GM23338 (cell line): ENCODE results near the gene PTBP2. TPM values are rescaled to one million over a fixed set of nuclear protein-coding genes. Genes with fewer than 3 reads are reported as not detected.

Experiments
- ATAC-seq: fragments of 200-7000 bp; cut with Tn5 transposase; 3 replicates; pipeline ENCODE4 v1.9.1; 2020
- DNase-seq: peaks from one replicate; pipeline ENCODE4 v3.0.0-alpha.2; 2015; ENCODE audit warnings: low spot score
- H2AFZ ChIP-seq: fragments of 200-600 bp; sonication (generic); 2 replicates; pipeline ENCODE4 v1.8.0; 2016; ENCODE audit warnings: antibody characterized with exemption, mild to moderate bottlenecking, moderate library complexity
- H3F3A ChIP-seq: fragments of 200-600 bp; sonication (generic); replicated peaks from 2 replicates; pipeline ENCODE4 v1.8.0; 2017; ENCODE audit warnings: antibody characterized with exemption, mixed run types, low read depth
- H3K27ac ChIP-seq: fragments of 200-600 bp; sonication (generic); 2 replicates; pipeline ENCODE4 v1.6.1; 2016; ENCODE audit warnings: low read depth
- H3K27me3 ChIP-seq: fragments of 200-600 bp; sonication (generic); 2 replicates; pipeline ENCODE4 v1.8.0; 2016; ENCODE audit warnings: mild to moderate bottlenecking, mixed run types, moderate library complexity; ENCODE audit not compliant: insufficient read depth
- H3K36me3 ChIP-seq: fragments of 200-600 bp; sonication (generic); 2 replicates; pipeline ENCODE4 v1.8.0; 2016; ENCODE audit warnings: mild to moderate bottlenecking; ENCODE audit not compliant: insufficient read depth
- H3K4me1 ChIP-seq: fragments of 200-600 bp; sonication (generic); 2 replicates; pipeline ENCODE4 v1.8.0; 2016; ENCODE audit warnings: mild to moderate bottlenecking, moderate library complexity; ENCODE audit not compliant: insufficient read depth
- H3K4me2 ChIP-seq: fragments of 200-600 bp; sonication (generic); 2 replicates; pipeline ENCODE4 v1.7.1; 2017; ENCODE audit warnings: mixed run types
- H3K4me3 ChIP-seq: fragments of 200-600 bp; sonication (generic); 2 replicates; pipeline ENCODE4 v1.6.1; 2016; ENCODE audit warnings: mixed run types
- H3K79me2 ChIP-seq: fragments of 200-600 bp; sonication (generic); replicated peaks from 2 replicates; pipeline ENCODE4 v1.8.0; 2017; ENCODE audit warnings: mild to moderate bottlenecking; ENCODE audit not compliant: insufficient read depth
- H3K9me2 ChIP-seq: fragments of 200-600 bp; sonication (generic); 2 replicates; pipeline ENCODE4 v1.8.0; 2017; ENCODE audit not compliant: insufficient read depth
- H4K20me1 ChIP-seq: fragments of 200-600 bp; sonication (generic); replicated peaks from 2 replicates; pipeline ENCODE4 v1.8.0; 2017; ENCODE audit warnings: mild to moderate bottlenecking; ENCODE audit not compliant: insufficient read depth
- H3K27ac Mint-ChIP-seq: 2 replicates; pipeline ENCODE4 v1.8.0; 2020; ENCODE audit warnings: inconsistent platforms, mild to moderate bottlenecking, moderate library complexity, mixed read lengths
- H3K27me3 Mint-ChIP-seq: 3 replicates; pipeline ENCODE4 v1.8.0; 2022; ENCODE audit warnings: low read depth, mild to moderate bottlenecking, moderate library complexity, mixed read lengths, inconsistent platforms; ENCODE audit not compliant: insufficient read depth, poor library complexity
- H3K36me3 Mint-ChIP-seq: 3 replicates; pipeline ENCODE4 v1.8.0; 2021; ENCODE audit warnings: low read depth, mild to moderate bottlenecking, inconsistent platforms, moderate library complexity, mixed read lengths
- H3K4me1 Mint-ChIP-seq: 3 replicates; pipeline ENCODE4 v1.8.0; 2020; ENCODE audit warnings: mild to moderate bottlenecking, inconsistent platforms, mixed read lengths
- H3K4me3 Mint-ChIP-seq: 3 replicates; pipeline ENCODE4 v1.8.0; 2021; ENCODE audit warnings: moderate library complexity, mild to moderate bottlenecking, inconsistent platforms, mixed read lengths
- H3K9me3 Mint-ChIP-seq: 3 replicates; pipeline ENCODE4 v1.8.0; 2020; ENCODE audit warnings: moderate library complexity, mild to moderate bottlenecking, inconsistent platforms, mixed read lengths
- JUNB ChIP-seq: IDR thresholded peaks from one replicate; pipeline ENCODE4 v1.6.1; 2016; ENCODE audit warnings: antibody characterized with exemption; ENCODE audit not compliant: unreplicated experiment
- POLR2AphosphoS5 ChIP-seq: IDR thresholded peaks from 2 replicates; pipeline ENCODE4 v1.6.1; 2016; ENCODE audit warnings: antibody characterized with exemption, low read depth
- REST ChIP-seq: IDR thresholded peaks from one replicate; pipeline ENCODE4 v1.6.1; 2018; ENCODE audit warnings: antibody characterized with exemption; ENCODE audit not compliant: unreplicated experiment
- STAT1 ChIP-seq: IDR thresholded peaks from one replicate; pipeline ENCODE4 v1.6.1; 2016; ENCODE audit warnings: antibody characterized with exemption; ENCODE audit not compliant: unreplicated experiment
- ZNF114 ChIP-seq: fragments of 250-450 bp; sonication (Bioruptor Pico); IDR thresholded peaks from 2 replicates; pipeline ENCODE4 v1.5.0; 2020; ENCODE audit warnings: mild to moderate bottlenecking, moderate library complexity
- ZNF331 ChIP-seq: fragments of 250-450 bp; sonication (Bioruptor Pico); IDR thresholded peaks from 2 replicates; pipeline ENCODE4 v1.5.0; 2020; ENCODE audit warnings: low read depth, mild to moderate bottlenecking, moderate library complexity
- ZNF462 ChIP-seq: fragments of 250-450 bp; sonication (Bioruptor Pico); IDR thresholded peaks from 2 replicates; pipeline ENCODE4 v1.5.0; 2020; ENCODE audit warnings: mild to moderate bottlenecking, moderate library complexity
- polyA plus RNA-seq: library from polyadenylated mRNA; unstranded; fragments of >200 nt; fragmentation: Nextera tagmentation; extraction: Ambion mirVana; gene quantifications from 2 replicates; pipeline ENCODE4 v1.2.1, GENCODE V29; 2016
- total RNA-seq: library from RNA; depleted of rRNA; stranded (reverse); fragments of >200 nt; shearing (Covaris generic); gene quantifications from 2 replicates; pipeline ENCODE4 v1.2.3, GENCODE V29; 2014
- TF ChIP-seq, protein P1 (sequence below), 2 experiments: fragments of 200-600 bp in 1 of 2; sonication (generic) in 1 of 2; conservative IDR thresholded peaks; 2 replicates each; pipeline versions ENCODE4 v1.5.1 to v1.6.1; 2016 to 2017; ENCODE audit warnings: antibody characterized with exemption in 2 of 2, low read depth in 2 of 2, mild to moderate bottlenecking in 2 of 2, moderate library complexity in 1 of 2

Gene PTBP2
- total and polyA plus RNA-seq, 2 experiments from 2014 or later: 50.2 to 108 TPM

GRCh38 chr1:96730574-96731298 lies 9.2 kb downstream of the PTBP2 start (continued):
- TF ChIP-seq, protein P1, sequence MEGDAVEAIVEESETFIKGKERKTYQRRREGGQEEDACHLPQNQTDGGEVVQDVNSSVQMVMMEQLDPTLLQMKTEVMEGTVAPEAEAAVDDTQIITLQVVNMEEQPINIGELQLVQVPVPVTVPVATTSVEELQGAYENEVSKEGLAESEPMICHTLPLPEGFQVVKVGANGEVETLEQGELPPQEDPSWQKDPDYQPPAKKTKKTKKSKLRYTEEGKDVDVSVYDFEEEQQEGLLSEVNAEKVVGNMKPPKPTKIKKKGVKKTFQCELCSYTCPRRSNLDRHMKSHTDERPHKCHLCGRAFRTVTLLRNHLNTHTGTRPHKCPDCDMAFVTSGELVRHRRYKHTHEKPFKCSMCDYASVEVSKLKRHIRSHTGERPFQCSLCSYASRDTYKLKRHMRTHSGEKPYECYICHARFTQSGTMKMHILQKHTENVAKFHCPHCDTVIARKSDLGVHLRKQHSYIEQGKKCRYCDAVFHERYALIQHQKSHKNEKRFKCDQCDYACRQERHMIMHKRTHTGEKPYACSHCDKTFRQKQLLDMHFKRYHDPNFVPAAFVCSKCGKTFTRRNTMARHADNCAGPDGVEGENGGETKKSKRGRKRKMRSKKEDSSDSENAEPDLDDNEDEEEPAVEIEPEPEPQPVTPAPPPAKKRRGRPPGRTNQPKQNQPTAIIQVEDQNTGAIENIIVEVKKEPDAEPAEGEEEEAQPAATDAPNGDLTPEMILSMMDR (conservative IDR thresholded peaks at IDR 0.05; ENCODE audit: low read depth in 2 of 2): no peak
- no peak for TF ChIP-seq POLR2AphosphoS5
- no peak for TF ChIP-seq JUNB
- no peak for TF ChIP-seq ZNF114 (CRISPR knock-in tag)
- TF ChIP-seq ZNF331: no peak
- TF ChIP-seq STAT1: no peak
- TF ChIP-seq REST: no peak

GRCh38 chr1:96741335-96741734 lies 19.8 kb downstream of the PTBP2 start:
- Histone ChIP-seq H3K27ac (no peak overlapping the region), H3K36me3 (no peaks in the 10 kb centered on the region), H3F3A (no peaks in the 10 kb centered on the region), H3K4me1 (0 out of 2 replicates have a peak, but pooled peaks cover 11% of the 10 kb centered on the region), H3K4me3 (no peak overlapping the region), H3K4me2 (no peak overlapping the region), H3K79me2 (peaks cover 100% of the 10 kb centered on the region), H3K27me3 (no peaks in the 10 kb centered on the region), H2AFZ (no peak overlapping the region), H3K9me2 (no peaks in the 10 kb centered on the region), H4K20me1 (peaks cover 35% of the 10 kb centered on the region)
- TF ChIP-seq ZNF462 (CRISPR knock-in tag) (no peak), ZNF331 (no peak)
- Mint-ChIP-seq H3K27ac (peak overlapping the region; percentile 84; the same call in 1 of the 2 replicates), H3K4me1 (peaks cover 9% of the 10 kb centered on the region), H3K36me3 (peaks cover 64% of the 10 kb centered on the region), H3K4me3 (no peak overlapping the region), H3K9me3 (no peaks in the 10 kb centered on the region; the same call in 2 of the 3 replicates), H3K27me3 (peaks cover 6% of the 10 kb centered on the region)
- ATAC-seq (no peak), DNase-seq (no peak)
